Activated CD8-positive, alpha-beta memory T cell treated with anti-CD3 and anti-CD28 coated beads for 4 hours (primary cell): Measurements from ENCODE around the gene GTF2H4.
A peak's percentile ranks its signal among the peaks of the same experiment; 100 is the strongest.
"Not testable (repeated sequence)": the region's sequence is repeated elsewhere in the genome, so short reads cannot be mapped to it uniquely, and the experiment has no call there.

ENCODE experiments used
- DNase-seq, 2 donors: peaks; one replicate each; pipeline ENCODE4 v3.0.0-alpha.2; 2020; ENCODE audit warnings: low read depth in 2 of 2

Gene GTF2H4

DNA sequence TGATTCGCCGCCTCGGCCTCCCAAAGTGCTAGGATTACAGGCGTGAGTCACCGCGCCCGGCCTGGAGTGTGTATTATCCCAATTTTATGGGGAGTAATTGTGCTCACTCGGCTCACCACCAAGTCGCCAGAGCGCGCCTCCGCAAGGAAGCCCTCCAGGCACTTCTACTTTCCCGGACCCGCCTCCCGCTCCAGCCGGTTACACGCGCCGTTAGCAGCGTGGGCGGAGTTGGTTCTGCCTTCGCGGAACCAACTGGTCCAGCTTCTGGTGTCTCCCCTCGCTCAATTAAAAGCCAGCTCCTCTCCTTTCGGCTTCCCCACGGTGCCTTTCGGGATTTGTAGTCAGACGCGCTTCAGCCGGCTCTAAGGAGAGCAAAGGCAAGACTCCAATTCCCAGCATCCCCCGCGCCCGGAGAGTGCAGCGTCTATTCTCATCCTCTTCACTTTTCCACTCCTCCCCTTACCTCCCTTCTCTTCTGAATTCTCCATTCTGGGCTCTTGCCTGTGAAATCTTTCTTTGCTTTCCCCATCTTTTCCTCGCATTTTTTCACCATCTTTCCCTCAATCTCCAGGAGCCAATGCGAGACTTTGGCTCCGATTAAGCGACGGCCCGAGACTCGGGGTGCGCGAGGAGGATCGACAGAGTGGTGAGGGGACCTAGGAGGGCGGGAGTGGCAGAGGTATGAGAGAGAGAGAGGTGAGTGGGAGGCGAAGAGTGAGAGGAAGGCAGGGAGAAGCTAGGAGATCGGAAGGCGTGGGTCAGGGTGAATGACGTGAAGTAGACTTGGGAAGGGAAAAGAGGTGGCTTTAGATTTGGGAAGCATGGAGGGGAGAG is at the start of gene GTF2H4:
Gene GTF2H4, plus strand, starts transcription at position 450 of the 834 bp plus-strand sequence.
- DNase-seq, result peak; percentile 86 to 93

DNA sequence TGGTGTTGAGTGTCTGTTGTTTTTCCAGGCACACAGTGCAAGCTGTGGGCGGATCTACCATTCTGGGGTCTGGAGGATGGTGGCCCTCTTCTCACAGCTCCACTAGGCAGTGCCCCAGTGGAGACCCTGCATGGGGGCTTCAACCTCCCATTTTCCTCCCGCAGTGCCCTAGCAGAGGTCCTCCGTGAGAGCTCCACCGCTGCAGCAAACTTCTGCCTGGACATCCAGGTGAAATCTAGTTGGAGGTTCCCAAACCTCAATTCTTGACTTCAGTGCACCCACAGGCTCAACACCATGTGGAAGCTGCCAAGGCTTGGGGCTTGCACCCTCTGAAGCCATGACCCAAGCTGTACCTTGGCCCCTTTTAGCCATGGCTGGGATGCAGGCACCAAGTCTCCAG is 48.3 kb upstream of the GTF2H4 start:
- not testable (repeated sequence) for DNase-seq

GRCh38 chr6:30861257-30862048 is 46.6 kb upstream of the GTF2H4 start:
- no peak for DNase-seq

DNA sequence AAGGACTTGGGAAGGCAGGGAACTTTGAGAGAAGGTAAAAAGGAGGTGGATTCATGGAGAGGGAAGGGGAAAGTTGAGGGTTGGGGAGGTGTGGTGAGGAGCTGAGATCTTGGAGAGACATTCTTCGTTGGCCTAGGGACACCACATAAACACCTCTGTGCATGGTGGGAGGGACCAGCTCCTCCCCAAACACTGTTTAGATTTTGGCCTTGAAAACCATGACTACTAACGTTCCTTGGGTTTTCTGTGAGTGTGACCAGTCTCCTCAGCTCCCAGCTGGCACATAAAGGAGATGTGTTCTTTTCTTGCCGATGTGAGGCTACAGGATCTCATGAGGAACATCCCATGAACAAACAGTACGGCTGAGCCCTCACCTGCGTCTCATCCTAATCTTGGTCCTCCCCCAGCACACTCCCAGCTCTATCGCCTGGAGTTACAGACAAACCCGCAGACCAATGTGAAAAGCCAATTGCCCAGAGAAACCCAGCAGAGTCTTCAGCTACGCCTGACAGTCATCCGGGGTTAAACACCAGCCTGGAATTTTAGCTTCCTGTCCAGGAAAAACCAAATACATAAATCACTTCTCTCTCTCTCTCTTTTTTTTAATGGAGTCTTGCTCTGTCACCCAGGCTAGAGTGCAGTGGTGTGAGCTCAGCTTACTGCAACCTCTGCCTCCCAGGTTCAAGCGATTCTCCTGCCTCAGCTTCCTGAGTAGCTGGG is 45.7 kb upstream of the GTF2H4 start:
- no peak for DNase-seq

DNA sequence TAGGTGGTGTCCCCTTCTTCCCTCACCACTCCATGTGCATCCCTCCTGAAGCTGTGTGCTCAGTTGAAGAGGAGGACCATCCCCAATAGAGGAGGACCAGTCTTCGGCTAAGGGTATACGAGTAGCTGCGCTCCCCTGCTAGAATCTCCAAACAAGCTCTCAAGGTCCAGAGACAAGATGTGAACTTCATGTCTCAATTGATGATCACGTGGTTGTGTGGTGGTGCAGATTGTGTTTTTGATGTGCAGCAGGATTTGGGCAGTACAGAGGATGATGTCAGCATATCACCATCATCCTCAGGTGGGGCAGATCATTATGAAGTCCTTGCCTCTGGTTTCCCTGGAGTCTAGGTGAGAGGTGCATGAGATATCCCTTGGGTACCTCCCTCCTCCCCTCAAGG is 43.7 kb upstream of the GTF2H4 start:
- no peak for DNase-seq

DNA sequence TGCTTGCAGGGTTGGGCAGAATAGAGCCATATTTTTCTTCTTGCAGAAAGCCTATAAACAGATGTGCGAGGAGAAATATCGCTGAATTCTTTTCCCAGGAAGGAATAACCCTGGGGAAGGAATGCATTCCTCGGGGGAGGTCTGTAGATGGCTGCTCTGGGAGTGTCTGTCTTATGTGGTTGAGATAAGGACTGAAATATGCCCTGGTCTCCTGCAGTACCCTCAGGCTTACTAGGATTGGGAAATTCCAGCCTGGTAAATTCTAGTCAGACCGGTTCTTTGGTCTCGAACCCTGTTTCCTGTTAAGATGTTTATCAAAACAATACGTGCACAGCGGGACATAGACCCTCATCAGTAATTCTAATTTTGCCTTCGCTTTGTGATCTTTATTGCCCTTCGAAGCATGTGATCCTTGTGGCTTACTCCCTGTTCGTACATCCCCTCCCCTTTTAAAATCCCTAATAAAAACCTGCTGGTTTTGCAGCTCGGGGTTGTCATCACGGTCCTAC is 38.7 kb upstream of the GTF2H4 start:
- DNase-seq, result not testable (repeated sequence)

- no peak for DNase-seq
Measured at GRCh38 chr6:30870546-30870945, 37.5 kb upstream of the GTF2H4 start.

- DNase-seq, result no peak
Measured at GRCh38 chr6:30871592-30872183, 36.3 kb upstream of the GTF2H4 start.

GRCh38 chr6:30873137-30873640 is 34.8 kb upstream of the GTF2H4 start:
- DNase-seq, result no peak

GRCh38 chr6:30873795-30874194 is 34.2 kb upstream of the GTF2H4 start:
- not testable (repeated sequence) for DNase-seq

GRCh38 chr6:30875244-30876038 is 32.6 kb upstream of the GTF2H4 start:
- no peak for DNase-seq

DNA sequence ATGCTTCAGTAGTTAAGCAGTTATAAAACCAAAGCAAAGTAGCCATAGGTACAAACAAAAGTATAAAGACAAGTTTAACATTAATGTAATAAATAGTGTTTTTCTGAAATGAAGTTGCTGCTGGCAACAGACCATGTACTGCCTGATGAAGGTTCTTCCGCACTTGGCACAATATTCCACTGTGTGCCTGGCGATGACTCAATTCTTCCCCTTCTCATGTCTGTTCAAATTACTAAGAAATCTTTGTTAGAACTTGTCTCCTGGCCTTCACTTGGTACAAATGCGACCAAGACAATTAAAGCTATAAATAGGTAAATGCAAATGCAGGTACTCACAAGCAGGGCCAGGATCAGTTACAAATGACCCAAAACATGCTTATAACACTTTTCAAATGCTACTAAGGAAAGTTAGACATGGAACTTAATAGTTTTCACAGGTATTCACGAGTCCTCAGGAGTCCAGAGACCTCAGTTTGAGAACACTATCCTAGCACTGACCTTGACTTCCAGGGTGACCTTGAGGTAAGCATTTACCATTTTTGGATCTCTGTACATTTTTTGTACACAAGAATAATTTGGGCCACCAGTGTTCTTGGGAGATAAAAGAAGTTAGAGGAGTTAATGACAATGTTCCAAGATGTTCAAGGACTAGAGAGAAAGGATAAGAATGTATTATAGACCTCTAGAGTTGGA is 31.8 kb upstream of the GTF2H4 start:
- DNase-seq, result no peak

DNA sequence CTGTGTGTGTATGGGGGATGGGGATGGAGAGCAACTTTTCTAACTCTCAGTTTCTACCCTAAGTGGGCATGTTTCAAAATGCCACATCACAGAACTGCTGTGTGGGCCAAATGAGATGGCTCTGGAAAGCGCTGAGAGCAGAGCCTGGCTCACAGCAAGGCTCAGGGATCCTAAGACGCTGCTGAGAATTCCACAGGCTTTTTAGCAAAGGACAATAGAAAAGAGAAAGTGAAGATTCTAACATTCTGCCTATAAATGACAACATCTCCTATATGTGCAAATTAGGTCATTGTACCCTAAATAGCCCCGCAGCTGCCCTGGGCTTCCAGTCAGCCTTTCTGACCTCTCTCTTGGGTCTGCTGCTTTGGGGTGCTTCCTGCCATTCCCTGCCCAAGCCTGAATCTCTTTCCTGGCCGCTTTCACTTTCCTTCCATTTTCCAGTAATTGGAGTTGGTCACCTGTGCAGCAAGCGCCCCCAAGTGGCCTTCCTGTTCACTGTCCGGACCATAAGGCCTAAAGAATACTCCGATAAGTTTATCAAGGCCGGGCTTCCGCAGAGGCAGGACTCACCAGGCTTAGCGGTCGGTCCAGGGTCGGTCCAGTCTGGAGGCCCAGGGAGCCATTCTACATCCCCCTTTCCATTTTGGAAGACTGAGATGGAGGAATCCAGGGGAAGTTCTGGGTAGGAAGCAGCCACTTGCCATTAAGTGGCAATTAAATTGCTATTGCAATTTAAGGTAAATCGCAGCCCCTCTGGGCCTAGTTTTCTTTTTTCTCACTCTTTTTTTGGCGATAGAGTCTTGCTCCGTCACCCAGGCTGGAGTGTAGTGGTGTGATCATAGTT is 30.4 kb upstream of the GTF2H4 start:
- DNase-seq, result peak; percentile 34 to 63

- no peak for DNase-seq
Measured at GRCh38 chr6:30879684-30880427, 28.2 kb upstream of the GTF2H4 start.

- no peak for DNase-seq
Measured at GRCh38 chr6:30880698-30881252, 27.2 kb upstream of the GTF2H4 start.

DNA sequence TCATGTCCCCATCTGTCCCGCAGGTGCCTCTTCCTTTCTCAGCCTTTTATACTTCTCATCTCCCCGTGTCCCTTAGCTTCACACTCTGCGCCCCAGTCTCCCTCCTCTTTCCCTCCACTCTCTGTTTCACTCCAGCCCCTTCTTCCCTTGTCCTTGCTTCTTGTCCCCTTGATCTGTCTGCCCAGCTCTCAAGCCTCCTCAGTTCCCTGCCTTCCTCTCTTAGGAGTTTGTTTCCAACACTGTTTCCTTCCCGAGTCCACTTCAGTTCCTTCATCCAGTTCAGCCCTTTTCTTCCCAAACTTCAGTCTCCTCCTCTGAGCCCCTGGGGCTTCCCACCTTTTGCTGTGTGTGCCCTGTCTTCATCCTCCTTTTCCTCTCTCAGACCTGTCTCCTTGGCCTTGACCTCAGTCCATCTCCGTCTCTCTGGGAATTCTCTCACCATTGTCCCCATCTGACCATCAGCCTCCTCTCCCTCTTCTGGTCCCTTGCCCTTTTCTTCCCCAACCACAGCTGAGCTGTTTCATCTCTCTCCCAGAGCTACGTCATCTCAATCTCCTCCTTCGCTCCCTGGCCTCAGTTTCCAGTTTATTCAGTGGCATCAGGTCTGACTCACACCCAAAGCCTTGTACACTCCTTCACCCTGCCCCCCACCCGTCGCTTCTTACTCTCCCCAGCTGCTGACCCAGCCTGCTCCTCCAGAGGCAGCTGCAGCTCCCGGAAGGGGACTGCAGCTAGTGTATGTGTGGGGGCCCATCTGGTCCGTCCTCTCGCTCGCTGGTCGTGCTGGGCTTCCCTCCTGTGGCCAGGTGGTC is 26.4 kb upstream of the GTF2H4 start:
- no peak for DNase-seq

DNA sequence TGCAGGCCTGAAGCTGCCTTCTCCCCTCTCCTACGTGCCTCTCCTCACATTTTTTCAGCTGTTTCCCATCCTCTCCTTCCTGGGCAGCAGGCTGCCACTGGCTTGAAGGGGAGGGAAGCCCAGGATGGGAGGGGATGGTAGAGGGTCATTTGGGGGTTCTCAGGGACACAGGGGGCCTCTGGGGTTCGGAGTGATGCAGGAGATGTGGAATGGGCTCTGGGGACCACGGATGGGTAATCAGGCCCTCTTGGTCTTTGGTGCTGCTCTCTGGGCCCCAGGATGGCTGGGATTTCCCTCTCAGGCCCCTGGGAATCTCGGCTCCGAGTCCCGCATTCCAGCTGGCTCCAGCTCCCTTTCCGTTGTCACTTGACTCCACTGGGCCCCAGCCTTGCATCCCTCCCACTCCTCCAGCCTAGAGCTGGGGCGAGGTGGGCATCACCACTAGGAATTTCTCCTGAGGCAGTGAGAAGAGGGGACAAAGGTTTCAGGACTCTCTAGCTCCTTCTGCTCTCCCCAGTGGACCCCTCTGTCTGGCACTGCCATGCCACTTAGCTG is 25.7 kb upstream of the GTF2H4 start:
- no peak for DNase-seq
